Measurements from ENCODE around the gene TRAF3. TPM values are rescaled to one million over a fixed set of nuclear protein-coding genes. Genes with fewer than 3 reads are reported as not detected.

Gene TRAF3
- total and polyA plus RNA-seq, 4 donors = 2.1 to 12.0 (median 5.2) TPM

DNA sequence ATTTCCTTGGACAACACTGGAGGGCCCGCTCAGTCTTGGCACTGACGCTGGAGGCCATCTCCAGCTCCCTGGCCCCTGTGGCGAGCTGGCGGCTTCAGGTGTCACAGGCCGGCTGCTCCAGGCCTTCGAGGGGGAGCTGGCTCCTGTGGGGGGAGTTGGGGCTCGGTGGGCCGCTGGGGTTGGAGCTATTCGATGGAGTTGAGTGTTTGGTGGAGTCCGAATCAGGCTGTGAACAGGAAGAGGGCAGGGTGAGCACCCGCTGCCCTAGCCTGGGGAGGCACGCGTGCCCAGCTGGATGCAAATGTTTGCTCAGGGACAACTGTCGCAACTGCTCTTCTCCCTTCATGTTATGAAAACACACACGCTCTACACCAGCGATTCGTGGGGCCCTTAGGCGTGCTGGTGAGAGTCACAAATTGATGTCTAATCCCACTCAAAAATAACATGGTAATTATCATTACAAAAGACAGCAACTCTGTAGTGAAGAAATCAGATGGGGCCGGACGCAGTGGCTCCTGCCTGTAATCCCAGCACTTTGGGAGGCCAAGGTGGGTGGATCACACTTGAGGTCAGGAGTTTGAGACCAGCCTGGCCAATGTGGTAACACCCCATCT lies 156.5 kb downstream of the TRAF3 start:
- Histone ChIP-seq H3K27me3 (ENCODE audit: control insufficient read depth in 4 of 4, insufficient read depth in 4 of 4, low read length in 3 of 4) (no peaks in the 10 kb centered on the region), H3K27ac (ENCODE audit: low read depth in 1 of 2, low read length in 2 of 2) (peak overlapping the region; percentile 53 to 67), H3K4me1 (ENCODE audit: control insufficient read depth in 4 of 4, insufficient read depth in 4 of 4, low read length in 3 of 4) (peaks cover 2 to 21% (median 14%) of the 10 kb centered on the region in 4 donors), H3K36me3 (ENCODE audit: control insufficient read depth in 4 of 4, insufficient read depth in 3 of 4, low read depth in 1 of 4, low read length in 3 of 4) (peaks cover 2 to 14% (median 6%) of the 10 kb centered on the region in 4 donors), H3K4me3 (ENCODE audit: low read depth in 1 of 3, low read length in 3 of 3) (no peak overlapping the region), H3K9ac (ENCODE audit: low read depth in 1 of 2, low read length in 2 of 2) (no peak overlapping the region), H3K9me3 (ENCODE audit: control insufficient read depth in 4 of 4, low read length in 3 of 4) (no peaks in the 10 kb centered on the region)
- no peak for DNase-seq (ENCODE audit: low spot score)
- TF ChIP-seq RXRA (IDR thresholded peaks at IDR 0.05) = peak in 1 of 2 donors; percentile 73
- peak; percentile 28 for TF ChIP-seq FOXA2 (IDR thresholded peaks at IDR 0.05)
- peak in 1 of 2 donors; percentile 47 for TF ChIP-seq RAD21 (IDR thresholded peaks at IDR 0.05)
- TF ChIP-seq HNF4A (conservative IDR thresholded peaks at IDR 0.05) = peak; percentile 35 to 66
- TF ChIP-seq FOXA1 (IDR thresholded peaks at IDR 0.05) = no peak
- 61% methylated on average over 20 of the region's 20 CpGs for WGBS

DNA sequence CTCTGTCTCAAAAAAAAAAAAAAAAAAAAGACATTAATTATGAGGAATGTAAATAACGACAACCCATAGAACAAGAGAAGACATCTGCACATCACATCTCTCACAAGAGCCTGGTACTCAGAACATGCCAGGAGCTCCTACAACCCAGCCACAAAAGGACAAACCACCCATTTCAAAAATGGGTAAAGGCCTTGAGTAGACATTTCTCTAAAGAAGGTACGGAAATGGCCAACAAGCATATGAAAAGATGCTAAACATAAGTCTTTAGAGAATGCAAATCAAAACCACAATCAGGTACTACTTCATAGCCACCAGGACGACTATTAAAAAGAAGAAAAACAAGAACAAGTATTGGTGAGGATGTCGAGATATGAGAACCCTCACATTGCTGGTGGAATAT lies 158.5 kb downstream of the TRAF3 start:
- peaks cover 2 to 21% (median 9%) of the 10 kb centered on the region in 4 donors for H3K36me3 ChIP-seq (ENCODE audit: control insufficient read depth in 4 of 4, insufficient read depth in 3 of 4, low read depth in 1 of 4, low read length in 3 of 4)
- H3K4me3 ChIP-seq (ENCODE audit: low read depth in 1 of 3, low read length in 3 of 3) = no peak overlapping the region
- H3K27ac ChIP-seq (ENCODE audit: low read depth in 1 of 2, low read length in 2 of 2) = no peak overlapping the region
- DNase-seq (ENCODE audit: low spot score) = no peak
- H3K4me1 ChIP-seq (ENCODE audit: control insufficient read depth in 4 of 4, insufficient read depth in 4 of 4, low read length in 3 of 4) = peaks cover 3 to 16% (median 11%) of the 10 kb centered on the region in 4 donors
- TF ChIP-seq, protein P1, sequence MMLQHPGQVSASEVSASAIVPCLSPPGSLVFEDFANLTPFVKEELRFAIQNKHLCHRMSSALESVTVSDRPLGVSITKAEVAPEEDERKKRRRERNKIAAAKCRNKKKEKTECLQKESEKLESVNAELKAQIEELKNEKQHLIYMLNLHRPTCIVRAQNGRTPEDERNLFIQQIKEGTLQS (IDR thresholded peaks at IDR 0.05) = no peak
- TF ChIP-seq TAF1 (conservative IDR thresholded peaks at IDR 0.05) (no peak), JUND (IDR thresholded peaks at IDR 0.05) (no peak), HNF4A (conservative IDR thresholded peaks at IDR 0.05) (no peak), YY1 (IDR thresholded peaks at IDR 0.05) (no peak)
- TF ChIP-seq, protein P2, sequence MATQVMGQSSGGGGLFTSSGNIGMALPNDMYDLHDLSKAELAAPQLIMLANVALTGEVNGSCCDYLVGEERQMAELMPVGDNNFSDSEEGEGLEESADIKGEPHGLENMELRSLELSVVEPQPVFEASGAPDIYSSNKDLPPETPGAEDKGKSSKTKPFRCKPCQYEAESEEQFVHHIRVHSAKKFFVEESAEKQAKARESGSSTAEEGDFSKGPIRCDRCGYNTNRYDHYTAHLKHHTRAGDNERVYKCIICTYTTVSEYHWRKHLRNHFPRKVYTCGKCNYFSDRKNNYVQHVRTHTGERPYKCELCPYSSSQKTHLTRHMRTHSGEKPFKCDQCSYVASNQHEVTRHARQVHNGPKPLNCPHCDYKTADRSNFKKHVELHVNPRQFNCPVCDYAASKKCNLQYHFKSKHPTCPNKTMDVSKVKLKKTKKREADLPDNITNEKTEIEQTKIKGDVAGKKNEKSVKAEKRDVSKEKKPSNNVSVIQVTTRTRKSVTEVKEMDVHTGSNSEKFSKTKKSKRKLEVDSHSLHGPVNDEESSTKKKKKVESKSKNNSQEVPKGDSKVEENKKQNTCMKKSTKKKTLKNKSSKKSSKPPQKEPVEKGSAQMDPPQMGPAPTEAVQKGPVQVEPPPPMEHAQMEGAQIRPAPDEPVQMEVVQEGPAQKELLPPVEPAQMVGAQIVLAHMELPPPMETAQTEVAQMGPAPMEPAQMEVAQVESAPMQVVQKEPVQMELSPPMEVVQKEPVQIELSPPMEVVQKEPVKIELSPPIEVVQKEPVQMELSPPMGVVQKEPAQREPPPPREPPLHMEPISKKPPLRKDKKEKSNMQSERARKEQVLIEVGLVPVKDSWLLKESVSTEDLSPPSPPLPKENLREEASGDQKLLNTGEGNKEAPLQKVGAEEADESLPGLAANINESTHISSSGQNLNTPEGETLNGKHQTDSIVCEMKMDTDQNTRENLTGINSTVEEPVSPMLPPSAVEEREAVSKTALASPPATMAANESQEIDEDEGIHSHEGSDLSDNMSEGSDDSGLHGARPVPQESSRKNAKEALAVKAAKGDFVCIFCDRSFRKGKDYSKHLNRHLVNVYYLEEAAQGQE (IDR thresholded peaks at IDR 0.05) = no peak
- 91% methylated on average over 4 of the region's 4 CpGs for WGBS
- H3K9ac ChIP-seq (ENCODE audit: low read depth in 1 of 2, low read length in 2 of 2) = no peak overlapping the region
- no peaks in the 10 kb centered on the region for H3K27me3 ChIP-seq (ENCODE audit: control insufficient read depth in 4 of 4, insufficient read depth in 4 of 4, low read length in 3 of 4)
- H3K9me3 ChIP-seq (ENCODE audit: control insufficient read depth in 4 of 4, low read length in 3 of 4) = no peaks in the 10 kb centered on the region

DNA sequence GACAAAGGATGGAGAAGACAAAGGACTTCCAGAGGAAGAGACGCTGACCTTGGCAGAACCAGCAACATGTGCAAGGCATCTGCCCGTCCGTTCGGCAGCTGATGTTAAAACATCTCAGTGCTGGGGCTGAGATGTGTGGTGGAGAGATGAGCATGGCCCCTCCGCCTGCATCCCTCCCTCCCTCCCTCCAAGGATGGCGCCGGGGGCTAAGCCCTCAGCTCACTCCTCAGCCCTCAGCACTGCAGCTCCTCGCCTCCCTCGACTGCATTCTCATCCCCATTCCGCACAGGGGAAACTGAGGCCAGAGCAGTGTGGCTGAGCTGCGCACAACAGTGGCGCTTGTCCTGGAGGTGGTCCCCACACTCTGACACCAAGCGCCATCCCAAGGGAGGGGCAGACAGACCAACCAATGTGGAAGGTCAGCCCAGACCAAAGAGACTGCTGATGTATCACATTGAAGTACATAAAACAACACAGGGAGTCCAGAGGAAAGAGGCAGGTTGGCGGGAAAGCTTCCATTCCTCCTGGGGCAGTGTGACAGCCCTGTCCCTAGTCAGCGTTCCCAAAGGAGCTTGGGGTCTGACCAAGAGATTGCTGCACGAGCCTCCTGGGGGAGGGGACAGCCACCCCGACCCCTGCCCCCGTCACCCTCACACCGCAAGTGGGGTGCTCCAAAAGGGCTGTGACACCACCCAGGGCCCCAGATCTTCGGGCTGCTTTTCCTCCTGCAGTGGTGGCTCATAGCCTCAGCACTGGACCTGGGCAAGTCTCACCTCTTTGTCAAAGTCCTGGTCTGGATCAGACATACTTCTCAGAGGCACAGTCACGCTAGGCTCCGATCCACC lies 160.3 kb downstream of the TRAF3 start:
- no peak overlapping the region for H3K4me3 ChIP-seq (ENCODE audit: low read depth in 1 of 3, low read length in 3 of 3)
- TF ChIP-seq, protein P2 (IDR thresholded peaks at IDR 0.05) = no peak
- no peak for TF ChIP-seq RAD21 (IDR thresholded peaks at IDR 0.05)
- no peak for TF ChIP-seq NR2F2 (IDR thresholded peaks at IDR 0.05)
- no peak for TF ChIP-seq ZBTB33 (IDR thresholded peaks at IDR 0.05)
- TF ChIP-seq EGR1 (IDR thresholded peaks at IDR 0.05; ENCODE audit: low read depth in 2 of 2) = no peak
- TF ChIP-seq JUND (IDR thresholded peaks at IDR 0.05) = no peak
- no peak for TF ChIP-seq HNF4G (IDR thresholded peaks at IDR 0.05)
- no peak for TF ChIP-seq HNF4A (conservative IDR thresholded peaks at IDR 0.05)
- no peak for TF ChIP-seq SP1 (IDR thresholded peaks at IDR 0.05)
- peaks cover 2 to 32% (median 13%) of the 10 kb centered on the region in 4 donors for H3K36me3 ChIP-seq (ENCODE audit: control insufficient read depth in 4 of 4, insufficient read depth in 3 of 4, low read depth in 1 of 4, low read length in 3 of 4)
- no peak overlapping the region for H3K27ac ChIP-seq (ENCODE audit: low read depth in 1 of 2, low read length in 2 of 2)
- H3K27me3 ChIP-seq (ENCODE audit: control insufficient read depth in 4 of 4, insufficient read depth in 4 of 4, low read length in 3 of 4) = no peaks in the 10 kb centered on the region
- H3K9me3 ChIP-seq (ENCODE audit: control insufficient read depth in 4 of 4, low read length in 3 of 4) = no peaks in the 10 kb centered on the region
- no peak for DNase-seq (ENCODE audit: low spot score)
- peaks cover 6 to 28% (median 18%) of the 10 kb centered on the region in 4 donors for H3K4me1 ChIP-seq (ENCODE audit: control insufficient read depth in 4 of 4, insufficient read depth in 4 of 4, low read length in 3 of 4)
- 95% methylated on average over 22 of the region's 22 CpGs for WGBS
- H3K9ac ChIP-seq (ENCODE audit: low read depth in 1 of 2, low read length in 2 of 2) = no peak overlapping the region

All from liver (tissue), 9 donors.